Sigmoid colon (tissue), 4 donors: ENCODE measurements around the gene NSA2.

Source experiments
- POLR2A ChIP-seq, 2 donors: fragments of 450-650 bp; IDR thresholded peaks; one replicate each; pipeline ENCODE4 v1.6.1; 2016; ENCODE audit warnings: antibody characterized with exemption in 2 of 2, mild to moderate bottlenecking in 2 of 2, moderate library complexity in 2 of 2
- POLR2AphosphoS5 ChIP-seq, 4 donors: sonication (generic); formaldehyde crosslinking; IDR thresholded peaks; one replicate each; pipeline ENCODE4 v1.6.1; 2017; ENCODE audit warnings: antibody characterized with exemption in 4 of 4
- TF ChIP-seq, protein P1 (sequence below), 4 experiments: fragments of 450-650 bp in 3 of 4; fragments of 200-600 bp in 1 of 4; IDR thresholded peaks; one replicate each; pipeline ENCODE4 v1.5.1; 2016 to 2019; ENCODE audit warnings: antibody characterized with exemption in 4 of 4, mild to moderate bottlenecking in 3 of 4, moderate library complexity in 2 of 4

- TF ChIP-seq POLR2AphosphoS5 (IDR thresholded peaks at IDR 0.05) (no peak), POLR2A (IDR thresholded peaks at IDR 0.05) (no peak)
- TF ChIP-seq, protein P1, sequence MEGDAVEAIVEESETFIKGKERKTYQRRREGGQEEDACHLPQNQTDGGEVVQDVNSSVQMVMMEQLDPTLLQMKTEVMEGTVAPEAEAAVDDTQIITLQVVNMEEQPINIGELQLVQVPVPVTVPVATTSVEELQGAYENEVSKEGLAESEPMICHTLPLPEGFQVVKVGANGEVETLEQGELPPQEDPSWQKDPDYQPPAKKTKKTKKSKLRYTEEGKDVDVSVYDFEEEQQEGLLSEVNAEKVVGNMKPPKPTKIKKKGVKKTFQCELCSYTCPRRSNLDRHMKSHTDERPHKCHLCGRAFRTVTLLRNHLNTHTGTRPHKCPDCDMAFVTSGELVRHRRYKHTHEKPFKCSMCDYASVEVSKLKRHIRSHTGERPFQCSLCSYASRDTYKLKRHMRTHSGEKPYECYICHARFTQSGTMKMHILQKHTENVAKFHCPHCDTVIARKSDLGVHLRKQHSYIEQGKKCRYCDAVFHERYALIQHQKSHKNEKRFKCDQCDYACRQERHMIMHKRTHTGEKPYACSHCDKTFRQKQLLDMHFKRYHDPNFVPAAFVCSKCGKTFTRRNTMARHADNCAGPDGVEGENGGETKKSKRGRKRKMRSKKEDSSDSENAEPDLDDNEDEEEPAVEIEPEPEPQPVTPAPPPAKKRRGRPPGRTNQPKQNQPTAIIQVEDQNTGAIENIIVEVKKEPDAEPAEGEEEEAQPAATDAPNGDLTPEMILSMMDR (IDR thresholded peaks at IDR 0.05) = no peak
These were observed 28.6 kb upstream of the NSA2 start for GRCh38 chr5:74738406-74738805.
